PFSK-1 (cell line): ENCODE results near the gene TTC9.

ENCODE experiments used
- POLR2AphosphoS5 ChIP-seq: IDR thresholded peaks from 2 replicates; pipeline ENCODE4 v1.6.1; 2012; ENCODE audit warnings: low read depth, mild to moderate bottlenecking, control low read depth, low read length, moderate library complexity
- TAF1 ChIP-seq: IDR thresholded peaks from 2 replicates; pipeline ENCODE4 v1.6.1; 2012; ENCODE audit warnings: low read length, control low read depth, borderline replicate concordance; ENCODE audit not compliant: insufficient read depth

GRCh38 chr14:70665448-70666360, 24.0 kb downstream of the TTC9 start:
- TF ChIP-seq POLR2AphosphoS5 = no peak
- TF ChIP-seq TAF1 = no peak
